Measurements from ENCODE around the gene DBT.

DBT gene

DNA sequence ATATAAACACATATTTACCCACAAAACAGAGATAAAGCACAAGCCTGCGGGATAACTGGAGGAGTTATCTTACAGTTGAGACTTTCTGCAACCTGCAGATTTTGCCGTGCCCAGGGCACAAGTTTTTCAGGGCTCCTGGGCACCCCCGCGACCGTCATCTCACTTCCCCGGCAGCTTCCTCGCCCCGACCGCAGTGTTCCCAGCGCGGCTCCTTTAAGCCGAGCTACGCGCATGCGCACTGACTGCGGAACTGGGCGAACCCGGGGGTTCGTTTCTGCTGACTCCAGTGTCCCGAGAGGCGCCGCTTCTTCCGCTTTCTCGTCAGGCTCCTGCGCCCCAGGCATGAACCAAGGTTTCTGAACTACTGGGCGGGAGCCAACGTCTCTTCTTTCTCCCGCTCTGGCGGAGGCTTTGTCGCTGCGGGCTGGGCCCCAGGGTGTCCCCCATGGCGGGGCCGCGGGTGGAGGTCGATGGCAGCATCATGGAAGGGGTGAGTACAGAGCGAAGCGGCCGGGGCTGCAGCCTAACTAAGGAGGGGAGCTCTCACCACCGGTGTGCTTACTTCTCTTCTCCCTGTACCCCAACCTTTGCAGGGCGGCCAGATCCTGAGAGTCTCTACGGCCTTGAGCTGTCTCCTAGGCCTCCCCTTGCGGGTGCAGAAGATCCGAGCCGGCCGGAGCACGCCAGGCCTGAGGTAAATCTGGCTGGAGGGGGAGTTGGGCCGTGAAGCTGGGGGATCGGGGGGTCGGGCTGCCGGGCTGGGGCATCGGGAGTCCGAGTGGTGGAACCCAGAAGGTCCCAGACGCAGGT, 16.5 kb upstream of the DBT start, which contains the start of gene RTCA:
Gene RTCA (plus strand): TSS at position 286 of the 810 bp plus-strand sequence. CDS start 160 bp downstream, at position 446.
- no peaks in the 10 kb centered on the region for H3K9me3 ChIP-seq (ENCODE audit: control insufficient read depth, insufficient read depth, low read depth, low read length)
- H3K4me3 ChIP-seq (ENCODE audit: low read depth, low read length), result peak within 1 kb of the TSS; percentile 98
- peaks cover 24 to 47% of the 10 kb centered on the region in 2 experiments for H3K36me3 ChIP-seq (ENCODE audit: control insufficient read depth in 2 of 2, insufficient read depth in 1 of 2, low read length in 2 of 2)
- H3K27ac ChIP-seq (ENCODE audit: extremely low read depth, low read depth, low read length), result peak within 1 kb of the TSS; percentile 73; the same call in 1 of the 2 replicates
- ChIA-PET CTCF (interaction anchor here (0.6 to 1.5 kb wide), 2 partner anchors 87 to 182 kb away, joined by 3 read pairs; partner anchors contain the start of gene CDC14A), POLR2A (interaction anchor here (0.8 to 2.9 kb wide), 12 partner anchors 8 to 416 kb away, joined by 3 to 28 read pairs (median 4); partner anchors contain the start of genes AGL, CDC14A, DBT and SLC35A3)
- no peaks in the 10 kb centered on the region for H3K4me1 ChIP-seq (ENCODE audit: control insufficient read depth, insufficient read depth, low read length)
- TF ChIP-seq ZNF324 (tag by site-specific recombination; IDR thresholded peaks at IDR 0.05) (no peak), ZFP37 (tag by site-specific recombination; IDR thresholded peaks at IDR 0.05) (peak; percentile 78; the same call in 1 of the 2 replicates), ZNF10 (tag by site-specific recombination; IDR thresholded peaks at IDR 0.05) (no peak), ZNF350 (tag by site-specific recombination; IDR thresholded peaks at IDR 0.05) (no peak), ZNF707 (tag by site-specific recombination; IDR thresholded peaks at IDR 0.05) (no peak), REPIN1 (tag by site-specific recombination; IDR thresholded peaks at IDR 0.05; ENCODE audit: low read depth) (no peak), ZNF600 (tag by site-specific recombination; IDR thresholded peaks at IDR 0.05) (0 out of 2 replicates have a peak, but pooled peaks have one; percentile 13), GLIS2 (tag by site-specific recombination; IDR thresholded peaks at IDR 0.05) (peak; percentile 95), GLIS1 (tag by site-specific recombination; IDR thresholded peaks at IDR 0.05) (peak; percentile 58), ZNF114 (tag by site-specific recombination; IDR thresholded peaks at IDR 0.05) (no peak), ZNF138 (tag by site-specific recombination; IDR thresholded peaks at IDR 0.05; ENCODE audit: borderline replicate concordance) (no peak), ZNF133 (tag by site-specific recombination; IDR thresholded peaks at IDR 0.05) (no peak), ZNF548 (tag by site-specific recombination; IDR thresholded peaks at IDR 0.05) (no peak), ZEB2 (tag by site-specific recombination; IDR thresholded peaks at IDR 0.05) (0 out of 2 replicates have a peak, but pooled peaks have one; percentile 24), ZNF155 (tag by site-specific recombination; IDR thresholded peaks at IDR 0.05) (no peak), ZNF837 (tag by site-specific recombination; IDR thresholded peaks at IDR 0.05) (no peak), SP2 (tag by site-specific recombination; IDR thresholded peaks at IDR 0.05) (0 out of 2 replicates have a peak, but pooled peaks have one; percentile 33), ZBTB20 (tag by site-specific recombination; IDR thresholded peaks at IDR 0.05) (peak; percentile 85), KLF7 (tag by site-specific recombination; IDR thresholded peaks at IDR 0.05; ENCODE audit: borderline replicate concordance) (0 out of 2 replicates have a peak, but pooled peaks have one; percentile 54), ZNF623 (tag by site-specific recombination; IDR thresholded peaks at IDR 0.05) (no peak), ZNF629 (tag by site-specific recombination; IDR thresholded peaks at IDR 0.05) (no peak), ZIC2 (tag by site-specific recombination; IDR thresholded peaks at IDR 0.05) (0 out of 2 replicates have a peak, but pooled peaks have one; percentile 18), ZNF311 (tag by site-specific recombination; IDR thresholded peaks at IDR 0.05; ENCODE audit: borderline replicate concordance) (no peak), ZNF391 (tag by site-specific recombination; IDR thresholded peaks at IDR 0.05; ENCODE audit: borderline replicate concordance, low read depth) (0 out of 2 replicates have a peak, but pooled peaks have one; percentile 36)
- TF ChIP-seq, protein P1, sequence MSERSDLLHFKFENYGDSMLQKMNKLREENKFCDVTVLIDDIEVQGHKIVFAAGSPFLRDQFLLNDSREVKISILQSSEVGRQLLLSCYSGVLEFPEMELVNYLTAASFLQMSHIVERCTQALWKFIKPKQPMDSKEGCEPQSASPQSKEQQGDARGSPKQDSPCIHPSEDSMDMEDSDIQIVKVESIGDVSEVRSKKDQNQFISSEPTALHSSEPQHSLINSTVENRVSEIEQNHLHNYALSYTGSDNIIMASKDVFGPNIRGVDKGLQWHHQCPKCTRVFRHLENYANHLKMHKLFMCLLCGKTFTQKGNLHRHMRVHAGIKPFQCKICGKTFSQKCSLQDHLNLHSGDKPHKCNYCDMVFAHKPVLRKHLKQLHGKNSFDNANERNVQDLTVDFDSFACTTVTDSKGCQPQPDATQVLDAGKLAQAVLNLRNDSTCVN (tag by site-specific recombination; optimal IDR thresholded peaks at IDR 0.05), result peak; percentile 34
- TF ChIP-seq, protein P2, sequence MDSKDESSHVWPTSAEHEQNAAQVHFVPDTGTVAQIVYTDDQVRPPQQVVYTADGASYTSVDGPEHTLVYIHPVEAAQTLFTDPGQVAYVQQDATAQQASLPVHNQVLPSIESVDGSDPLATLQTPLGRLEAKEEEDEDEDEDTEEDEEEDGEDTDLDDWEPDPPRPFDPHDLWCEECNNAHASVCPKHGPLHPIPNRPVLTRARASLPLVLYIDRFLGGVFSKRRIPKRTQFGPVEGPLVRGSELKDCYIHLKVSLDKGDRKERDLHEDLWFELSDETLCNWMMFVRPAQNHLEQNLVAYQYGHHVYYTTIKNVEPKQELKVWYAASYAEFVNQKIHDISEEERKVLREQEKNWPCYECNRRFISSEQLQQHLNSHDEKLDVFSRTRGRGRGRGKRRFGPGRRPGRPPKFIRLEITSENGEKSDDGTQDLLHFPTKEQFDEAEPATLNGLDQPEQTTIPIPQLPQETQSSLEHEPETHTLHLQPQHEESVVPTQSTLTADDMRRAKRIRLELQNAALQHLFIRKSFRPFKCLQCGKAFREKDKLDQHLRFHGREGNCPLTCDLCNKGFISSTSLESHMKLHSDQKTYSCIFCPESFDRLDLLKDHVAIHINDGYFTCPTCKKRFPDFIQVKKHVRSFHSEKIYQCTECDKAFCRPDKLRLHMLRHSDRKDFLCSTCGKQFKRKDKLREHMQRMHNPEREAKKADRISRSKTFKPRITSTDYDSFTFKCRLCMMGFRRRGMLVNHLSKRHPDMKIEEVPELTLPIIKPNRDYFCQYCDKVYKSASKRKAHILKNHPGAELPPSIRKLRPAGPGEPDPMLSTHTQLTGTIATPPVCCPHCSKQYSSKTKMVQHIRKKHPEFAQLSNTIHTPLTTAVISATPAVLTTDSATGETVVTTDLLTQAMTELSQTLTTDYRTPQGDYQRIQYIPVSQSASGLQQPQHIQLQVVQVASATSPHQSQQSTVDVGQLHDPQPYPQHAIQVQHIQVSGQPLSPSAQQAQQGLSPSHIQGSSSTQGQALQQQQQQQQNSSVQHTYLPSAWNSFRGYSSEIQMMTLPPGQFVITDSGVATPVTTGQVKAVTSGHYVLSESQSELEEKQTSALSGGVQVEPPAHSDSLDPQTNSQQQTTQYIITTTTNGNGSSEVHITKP (tag by site-specific recombination; IDR thresholded peaks at IDR 0.05), result peak; percentile 96
- TF ChIP-seq, protein P3, sequence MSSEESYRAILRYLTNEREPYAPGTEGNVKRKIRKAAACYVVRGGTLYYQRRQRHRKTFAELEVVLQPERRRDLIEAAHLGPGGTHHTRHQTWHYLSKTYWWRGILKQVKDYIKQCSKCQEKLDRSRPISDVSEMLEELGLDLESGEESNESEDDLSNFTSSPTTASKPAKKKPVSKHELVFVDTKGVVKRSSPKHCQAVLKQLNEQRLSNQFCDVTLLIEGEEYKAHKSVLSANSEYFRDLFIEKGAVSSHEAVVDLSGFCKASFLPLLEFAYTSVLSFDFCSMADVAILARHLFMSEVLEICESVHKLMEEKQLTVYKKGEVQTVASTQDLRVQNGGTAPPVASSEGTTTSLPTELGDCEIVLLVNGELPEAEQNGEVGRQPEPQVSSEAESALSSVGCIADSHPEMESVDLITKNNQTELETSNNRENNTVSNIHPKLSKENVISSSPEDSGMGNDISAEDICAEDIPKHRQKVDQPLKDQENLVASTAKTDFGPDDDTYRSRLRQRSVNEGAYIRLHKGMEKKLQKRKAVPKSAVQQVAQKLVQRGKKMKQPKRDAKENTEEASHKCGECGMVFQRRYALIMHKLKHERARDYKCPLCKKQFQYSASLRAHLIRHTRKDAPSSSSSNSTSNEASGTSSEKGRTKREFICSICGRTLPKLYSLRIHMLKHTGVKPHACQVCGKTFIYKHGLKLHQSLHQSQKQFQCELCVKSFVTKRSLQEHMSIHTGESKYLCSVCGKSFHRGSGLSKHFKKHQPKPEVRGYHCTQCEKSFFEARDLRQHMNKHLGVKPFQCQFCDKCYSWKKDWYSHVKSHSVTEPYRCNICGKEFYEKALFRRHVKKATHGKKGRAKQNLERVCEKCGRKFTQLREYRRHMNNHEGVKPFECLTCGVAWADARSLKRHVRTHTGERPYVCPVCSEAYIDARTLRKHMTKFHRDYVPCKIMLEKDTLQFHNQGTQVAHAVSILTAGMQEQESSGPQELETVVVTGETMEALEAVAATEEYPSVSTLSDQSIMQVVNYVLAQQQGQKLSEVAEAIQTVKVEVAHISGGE (tag by site-specific recombination; conservative IDR thresholded peaks at IDR 0.05; ENCODE audit: low read depth), result peak; percentile 90
- TF ChIP-seq, protein P4, sequence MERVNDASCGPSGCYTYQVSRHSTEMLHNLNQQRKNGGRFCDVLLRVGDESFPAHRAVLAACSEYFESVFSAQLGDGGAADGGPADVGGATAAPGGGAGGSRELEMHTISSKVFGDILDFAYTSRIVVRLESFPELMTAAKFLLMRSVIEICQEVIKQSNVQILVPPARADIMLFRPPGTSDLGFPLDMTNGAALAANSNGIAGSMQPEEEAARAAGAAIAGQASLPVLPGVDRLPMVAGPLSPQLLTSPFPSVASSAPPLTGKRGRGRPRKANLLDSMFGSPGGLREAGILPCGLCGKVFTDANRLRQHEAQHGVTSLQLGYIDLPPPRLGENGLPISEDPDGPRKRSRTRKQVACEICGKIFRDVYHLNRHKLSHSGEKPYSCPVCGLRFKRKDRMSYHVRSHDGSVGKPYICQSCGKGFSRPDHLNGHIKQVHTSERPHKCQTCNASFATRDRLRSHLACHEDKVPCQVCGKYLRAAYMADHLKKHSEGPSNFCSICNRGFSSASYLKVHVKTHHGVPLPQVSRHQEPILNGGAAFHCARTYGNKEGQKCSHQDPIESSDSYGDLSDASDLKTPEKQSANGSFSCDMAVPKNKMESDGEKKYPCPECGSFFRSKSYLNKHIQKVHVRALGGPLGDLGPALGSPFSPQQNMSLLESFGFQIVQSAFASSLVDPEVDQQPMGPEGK (tag by site-specific recombination; IDR thresholded peaks at IDR 0.05), result peak; percentile 84; the same call in 1 of the 2 replicates
